Choroid plexus epithelial cell (primary cell): ENCODE data around the gene MYH13.

Source experiments
- DNase-seq: peaks from one replicate; pipeline ENCODE4 v3.0.0-alpha.2; 2010; ENCODE audit warnings: low read depth
- H3K4me3 ChIP-seq: 2 replicates; pipeline ENCODE4 v1.5.1; 2011; ENCODE audit warnings: low read depth, mild to moderate bottlenecking, control low read depth, low read length, moderate library complexity
- TF ChIP-seq, protein P1 (sequence below): conservative IDR thresholded peaks from 2 replicates; pipeline ENCODE4 v1.5.1; 2011; ENCODE audit warnings: low read depth, mild to moderate bottlenecking, control low read depth, inconsistent platforms, low read length, moderate library complexity

The MYH13 gene

DNA sequence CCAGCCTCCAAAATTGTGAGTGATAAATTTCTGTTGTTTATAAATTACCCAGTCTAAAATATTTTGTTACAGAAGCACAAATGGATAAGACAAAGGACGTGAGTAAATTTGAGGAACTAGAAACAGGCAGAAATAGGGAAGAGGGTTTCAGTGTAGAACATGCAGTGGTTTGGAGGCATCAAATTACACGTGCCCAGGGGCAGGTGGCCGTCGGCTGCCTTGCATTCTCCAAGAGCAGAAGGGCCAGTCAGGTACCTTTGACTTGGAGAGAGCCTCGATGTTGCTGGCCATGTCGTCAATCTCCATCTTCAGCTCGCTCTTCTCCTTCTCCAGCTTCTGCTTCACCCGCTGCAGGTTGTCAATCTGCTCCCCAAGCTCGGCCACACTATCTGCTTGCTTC is 54.3 kb downstream of the MYH13 start:
- TF ChIP-seq, protein P1, sequence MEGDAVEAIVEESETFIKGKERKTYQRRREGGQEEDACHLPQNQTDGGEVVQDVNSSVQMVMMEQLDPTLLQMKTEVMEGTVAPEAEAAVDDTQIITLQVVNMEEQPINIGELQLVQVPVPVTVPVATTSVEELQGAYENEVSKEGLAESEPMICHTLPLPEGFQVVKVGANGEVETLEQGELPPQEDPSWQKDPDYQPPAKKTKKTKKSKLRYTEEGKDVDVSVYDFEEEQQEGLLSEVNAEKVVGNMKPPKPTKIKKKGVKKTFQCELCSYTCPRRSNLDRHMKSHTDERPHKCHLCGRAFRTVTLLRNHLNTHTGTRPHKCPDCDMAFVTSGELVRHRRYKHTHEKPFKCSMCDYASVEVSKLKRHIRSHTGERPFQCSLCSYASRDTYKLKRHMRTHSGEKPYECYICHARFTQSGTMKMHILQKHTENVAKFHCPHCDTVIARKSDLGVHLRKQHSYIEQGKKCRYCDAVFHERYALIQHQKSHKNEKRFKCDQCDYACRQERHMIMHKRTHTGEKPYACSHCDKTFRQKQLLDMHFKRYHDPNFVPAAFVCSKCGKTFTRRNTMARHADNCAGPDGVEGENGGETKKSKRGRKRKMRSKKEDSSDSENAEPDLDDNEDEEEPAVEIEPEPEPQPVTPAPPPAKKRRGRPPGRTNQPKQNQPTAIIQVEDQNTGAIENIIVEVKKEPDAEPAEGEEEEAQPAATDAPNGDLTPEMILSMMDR, result no peak
- DNase-seq, result no peak
- no peak overlapping the region for H3K4me3 ChIP-seq

DNA sequence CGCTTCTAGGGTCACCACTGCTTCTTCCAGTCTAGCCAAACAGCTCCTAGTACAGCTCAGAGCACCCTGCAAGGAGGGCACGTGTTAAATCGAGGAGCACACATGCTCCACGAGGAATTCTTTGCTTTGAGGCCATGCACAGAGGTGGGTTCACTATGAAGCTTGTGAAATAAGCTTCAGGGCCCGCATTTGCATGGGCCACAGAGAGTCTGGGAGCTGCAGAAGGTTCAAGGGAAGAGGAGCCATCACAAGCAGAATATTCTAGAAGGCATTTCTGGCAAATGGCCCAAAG is 55.3 kb downstream of the MYH13 start:
- no peak for DNase-seq
- TF ChIP-seq, protein P1, result no peak
- H3K4me3 ChIP-seq, result no peak overlapping the region

DNA sequence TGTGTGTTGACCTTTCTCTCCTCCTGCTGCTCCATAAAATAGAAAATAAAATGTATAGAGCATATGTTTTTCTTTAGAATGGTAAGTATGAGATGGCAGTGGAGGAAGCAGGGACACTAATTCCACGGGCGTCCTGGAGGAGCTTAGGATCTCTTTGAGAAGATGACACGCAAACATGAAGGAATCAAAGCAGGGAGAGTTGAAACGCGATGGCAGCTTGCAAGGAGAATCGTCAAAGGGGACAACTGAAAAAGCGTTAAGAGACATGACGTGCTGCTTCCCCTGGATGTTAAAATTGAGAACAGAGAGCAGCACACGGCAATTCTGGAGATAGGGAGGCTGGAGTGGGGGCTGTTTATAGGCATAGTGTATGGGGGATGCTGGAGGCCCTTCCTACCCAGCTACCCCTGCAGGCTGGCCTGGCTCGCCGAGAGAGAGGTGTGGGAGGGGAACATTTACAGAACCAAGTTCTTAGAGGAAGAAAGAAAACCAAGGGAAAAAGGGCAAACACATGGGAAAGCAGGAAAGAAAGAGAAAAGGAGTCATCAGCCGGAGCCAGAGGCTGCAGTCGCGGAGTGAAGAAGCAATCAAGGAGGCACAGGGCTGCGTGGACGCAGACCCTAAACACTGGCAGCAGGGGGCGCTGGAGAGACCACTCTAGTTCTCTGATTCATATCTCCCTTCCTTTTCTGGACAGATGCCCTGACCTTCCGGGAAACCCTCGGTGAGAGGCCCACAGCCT is 55.8 kb downstream of the MYH13 start:
- H3K4me3 ChIP-seq, result no peak overlapping the region
- TF ChIP-seq, protein P1, result peak; percentile 44
- peak; percentile 28 for DNase-seq

DNA sequence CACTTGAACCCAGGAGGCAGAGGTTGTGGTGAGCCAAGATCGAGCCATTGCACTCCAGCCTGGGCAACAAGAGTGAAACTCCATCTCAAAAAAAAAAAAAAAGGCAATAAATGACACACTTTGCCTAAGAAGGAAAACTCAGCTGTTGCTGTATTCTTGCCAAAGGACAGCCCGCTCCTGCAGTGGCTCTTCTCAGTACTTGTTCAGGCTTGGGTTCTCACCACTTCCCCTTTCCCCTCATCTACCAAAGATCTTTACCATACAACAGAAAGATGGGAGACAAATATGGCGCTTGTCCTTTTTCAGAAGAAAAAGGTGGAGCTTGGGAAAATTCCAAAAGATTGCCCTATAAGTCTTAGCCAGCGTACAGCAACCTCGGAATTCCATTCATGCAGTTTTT is 58.5 kb downstream of the MYH13 start:
- no peak overlapping the region for H3K4me3 ChIP-seq
- TF ChIP-seq, protein P1, result no peak
- DNase-seq, result no peak

DNA sequence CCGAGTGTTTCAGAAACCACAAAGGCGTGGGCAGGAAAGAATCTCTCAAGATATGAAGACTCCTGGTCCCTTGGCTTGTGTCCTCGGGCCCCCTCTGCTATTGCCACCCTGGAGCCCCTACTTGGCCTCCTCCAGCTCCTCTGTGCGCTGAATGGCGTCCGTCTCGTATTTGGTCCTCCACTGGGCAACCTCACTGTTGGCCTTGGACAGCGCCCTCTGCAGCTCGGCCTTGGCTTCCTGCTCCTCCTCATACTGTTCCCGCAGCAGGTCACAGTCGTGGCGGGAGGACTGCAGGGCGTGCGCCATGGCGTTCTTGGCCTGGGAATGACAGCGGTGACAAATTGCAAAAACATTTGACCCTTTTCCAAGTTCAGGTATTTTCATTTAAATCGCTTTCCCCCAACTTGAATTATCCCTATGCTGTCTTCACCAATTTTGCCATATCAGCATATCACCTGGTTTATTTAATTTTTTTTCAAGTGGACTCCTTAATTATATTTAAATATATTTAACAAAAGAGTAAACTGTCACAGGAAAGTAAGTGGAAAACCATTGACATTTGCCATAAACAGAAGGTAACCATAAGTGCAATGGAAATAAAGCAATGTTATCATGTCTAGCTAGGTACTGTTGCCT is 59.7 kb downstream of the MYH13 start:
- TF ChIP-seq, protein P1, result no peak
- H3K4me3 ChIP-seq, result no peak overlapping the region
- no peak for DNase-seq

DNA sequence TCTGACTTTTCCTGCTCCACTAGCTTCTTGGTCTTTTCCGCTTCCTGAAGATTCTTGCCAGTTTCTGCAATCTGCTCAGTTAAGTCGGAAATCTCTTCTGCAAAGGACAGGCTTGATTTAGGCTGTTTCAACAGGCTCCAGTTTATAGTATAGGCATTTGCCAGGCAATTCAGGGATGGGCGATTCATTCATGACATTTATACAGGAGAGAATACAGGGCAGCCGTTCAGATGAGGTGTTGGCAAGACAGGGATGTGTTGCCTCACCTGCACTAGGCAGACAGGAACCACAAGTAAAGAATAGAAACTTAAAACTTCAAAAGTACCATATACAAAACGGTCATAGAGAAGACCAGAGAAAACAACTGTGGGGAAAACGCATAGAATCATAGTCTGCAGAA is 61.7 kb downstream of the MYH13 start:
- DNase-seq, result no peak
- H3K4me3 ChIP-seq, result no peak overlapping the region
- TF ChIP-seq, protein P1, result no peak
